ENCODE measurements around the gene CHRNA5.
"Not testable (repeated sequence)": the region's sequence is repeated elsewhere in the genome, so short reads cannot be mapped to it uniquely, and the experiment has no call there.

CHRNA5 gene

GRCh38 chr15:78565097-78565950, at the start of gene CHRNA5:
CHRNA5 (plus strand) TSS chr15:78565520; CDS start chr15:78565720, 200 bp downstream.
- peak; percentile 69 for DNase-seq

GRCh38 chr15:78520035-78520434, 45.3 kb upstream of the CHRNA5 start:
- not testable (repeated sequence) for DNase-seq

GRCh38 chr15:78524230-78524629, 41.1 kb upstream of the CHRNA5 start:
- DNase-seq, result no peak

- DNase-seq, result no peak
Observed at GRCh38 chr15:78527325-78527724, 38.0 kb upstream of the CHRNA5 start.

GRCh38 chr15:78533331-78533730, 32.0 kb upstream of the CHRNA5 start:
- DNase-seq, result no peak

GRCh38 chr15:78536134-78536533, 29.2 kb upstream of the CHRNA5 start:
- DNase-seq, result no peak

GRCh38 chr15:78537266-78537905, 27.9 kb upstream of the CHRNA5 start:
- no peak for DNase-seq

- DNase-seq, result no peak
Observed at GRCh38 chr15:78538358-78538757, 27.0 kb upstream of the CHRNA5 start.

- not testable (repeated sequence) for DNase-seq
Observed at GRCh38 chr15:78539464-78540140, 25.7 kb upstream of the CHRNA5 start.

GRCh38 chr15:78540141-78540870, 25.0 kb upstream of the CHRNA5 start, which contains the start of gene PSMA4:
PSMA4 (plus strand) TSS chr15:78540444; CDS start chr15:78541928, 1,484 bp downstream.
- DNase-seq, result peak; percentile 66

GRCh38 chr15:78540871-78541743, 24.2 kb upstream of the CHRNA5 start:
- DNase-seq, result no peak

GRCh38 chr15:78541744-78542034, 23.6 kb upstream of the CHRNA5 start:
- DNase-seq, result no peak

GRCh38 chr15:78542647-78543046, 22.7 kb upstream of the CHRNA5 start:
- no peak for DNase-seq

- no peak for DNase-seq
Observed at GRCh38 chr15:78550194-78550593, 15.1 kb upstream of the CHRNA5 start.

- DNase-seq, result no peak
Observed at GRCh38 chr15:78550815-78551214, 14.5 kb upstream of the CHRNA5 start.

- DNase-seq, result no peak
Observed at GRCh38 chr15:78551902-78552301, 13.4 kb upstream of the CHRNA5 start.

- DNase-seq, result no peak
Observed at GRCh38 chr15:78552597-78552996, 12.7 kb upstream of the CHRNA5 start.

- not testable (repeated sequence) for DNase-seq
Observed at GRCh38 chr15:78560201-78560600, 5.1 kb upstream of the CHRNA5 start.

- DNase-seq, result no peak
Observed at GRCh38 chr15:78561490-78561889, 3.8 kb upstream of the CHRNA5 start.

GRCh38 chr15:78563092-78563491, 2.2 kb upstream of the CHRNA5 start:
- no peak for DNase-seq

GRCh38 chr15:78564743-78565096, 600 bp upstream of the CHRNA5 start:
- no peak for DNase-seq

All from NCI-H524 treated with DMSO at 0.1 percent for 48 hours (cell line).